Ectodermal cell (in vitro differentiated cells): ENCODE measurements around the gene C5AR1.
"Not testable (repeated sequence)": the region's sequence is repeated elsewhere in the genome, so short reads cannot be mapped to it uniquely, and the experiment has no call there.

Experiments
- H3K27ac ChIP-seq: 2 replicates; pipeline ENCODE4 v1.7.0; 2013; ENCODE audit warnings: mild to moderate bottlenecking, low read depth, low read length; ENCODE audit not compliant: insufficient read depth, poor library complexity, severe bottlenecking
- H3K27me3 ChIP-seq: 2 replicates; pipeline ENCODE4 v1.7.0; 2013; ENCODE audit warnings: mild to moderate bottlenecking, low read length; ENCODE audit not compliant: insufficient read depth, control insufficient read depth, poor library complexity, severe bottlenecking
- H3K36me3 ChIP-seq: one replicate; pipeline ENCODE4 v1.7.0; 2013; ENCODE audit warnings: low read length; ENCODE audit not compliant: control insufficient read depth, insufficient read depth
- H3K4me1 ChIP-seq: one replicate; pipeline ENCODE4 v1.7.0; 2013; ENCODE audit warnings: low read length; ENCODE audit not compliant: control insufficient read depth, insufficient read depth
- H3K4me3 ChIP-seq: 2 replicates; pipeline ENCODE4 v1.7.0; 2013; ENCODE audit warnings: low read depth, low read length, control low read depth; ENCODE audit not compliant: insufficient read depth
- H3K9me3 ChIP-seq: 2 replicates; pipeline ENCODE4 v1.7.0; 2013; ENCODE audit warnings: mild to moderate bottlenecking, low read length, moderate library complexity; ENCODE audit not compliant: control insufficient read depth
- whole genome bisulfite sequencing, 2 experiments: methylation state at CpG; one replicate each; pipeline ENCODE4 v1.1.7; 2013; ENCODE audit warnings: missing lambda C conversion rate in 2 of 2; 5-methylcytosine and 5-hydroxymethylcytosine counted together

C5AR1 gene

DNA sequence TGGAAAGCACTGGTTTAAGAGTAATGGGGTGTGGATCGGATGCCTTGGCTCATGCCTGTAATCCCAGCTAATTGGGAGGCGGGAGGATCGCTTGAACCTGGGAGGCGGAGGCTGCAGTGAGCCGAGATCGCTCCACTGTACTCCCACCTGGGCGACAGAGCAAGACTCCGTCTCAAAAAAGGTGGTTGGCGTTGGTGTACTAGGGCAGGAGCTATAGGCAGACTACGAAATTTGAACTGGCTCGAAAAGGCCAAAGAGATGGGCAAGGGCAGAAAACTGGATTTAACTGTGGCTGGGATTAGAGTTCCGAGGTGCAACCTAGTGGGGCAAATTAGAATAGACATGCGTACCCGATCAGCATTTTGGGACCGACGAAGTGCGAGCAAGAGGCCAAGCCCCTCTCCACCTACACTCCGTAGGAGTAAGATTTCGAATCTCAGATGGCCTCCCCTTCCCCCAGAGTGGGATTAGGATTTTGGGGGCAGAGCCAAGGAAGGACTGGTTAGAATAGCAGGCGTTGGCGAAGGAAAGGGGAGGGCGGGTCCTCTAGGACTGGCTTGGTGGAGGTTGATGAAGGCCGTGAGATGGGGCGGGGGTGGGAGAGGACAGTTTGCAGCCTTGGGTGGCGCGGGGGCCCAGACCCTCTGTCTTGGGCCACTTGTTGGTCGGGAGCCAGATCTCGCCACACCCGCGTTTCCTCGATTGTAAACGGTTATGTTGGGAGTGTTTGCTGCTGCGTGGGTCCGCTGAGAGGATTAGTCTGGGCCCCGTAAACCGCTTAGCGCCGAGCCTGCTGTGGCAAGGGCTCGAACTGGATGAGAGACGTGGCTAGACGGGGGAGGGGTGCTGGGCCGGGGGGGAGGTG lies 37.0 kb upstream of the C5AR1 start:
- Histone ChIP-seq H3K27ac (peak overlapping the region; percentile 93), H3K4me1 (peaks cover 16% of the 10 kb centered on the region), H3K9me3 (no peaks in the 10 kb centered on the region), H3K4me3 (peak overlapping the region; percentile 69), H3K27me3 (peaks cover 11% of the 10 kb centered on the region), H3K36me3 (peaks cover 8% of the 10 kb centered on the region)
- 19% methylated on average over 41 to 42 of the region's 42 CpGs for WGBS, 2 experiments

DNA sequence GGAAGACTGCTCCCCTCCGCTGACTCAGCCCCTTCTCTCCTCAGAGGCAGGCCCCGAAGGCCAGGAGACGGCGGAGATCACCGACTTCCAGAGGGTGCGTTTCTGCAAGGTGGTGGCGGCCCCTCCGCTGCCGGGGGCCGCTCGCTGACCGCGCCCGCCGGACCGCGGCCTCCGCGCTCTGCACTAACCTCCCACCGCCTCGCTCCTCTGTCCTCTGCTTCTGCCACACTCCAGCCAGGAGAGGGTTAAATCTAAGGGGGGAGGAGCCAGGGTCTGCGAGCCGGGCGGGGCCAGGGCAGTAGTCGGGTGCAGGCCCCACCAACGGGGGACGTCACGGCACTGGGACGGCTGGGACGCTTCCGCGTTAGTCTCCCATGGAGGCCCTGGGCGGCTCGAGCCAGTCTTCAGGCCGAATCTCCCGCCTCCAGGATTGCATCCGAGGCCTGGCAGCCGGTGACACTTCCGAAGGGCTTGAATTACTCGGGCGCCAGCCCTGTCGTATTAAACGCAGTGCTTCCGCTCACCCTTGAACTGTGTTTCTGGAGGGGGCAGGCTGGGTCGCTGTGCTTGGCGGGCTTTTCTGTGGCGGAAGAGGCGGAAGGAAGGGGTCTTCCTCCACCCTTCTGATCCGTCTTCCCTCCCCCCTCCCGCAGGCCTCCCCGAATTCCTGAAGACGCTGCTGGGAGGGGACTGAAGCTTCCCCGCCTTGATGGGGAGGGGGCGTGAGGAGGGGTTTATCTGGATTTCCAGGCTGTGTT lies 36.2 kb upstream of the C5AR1 start:
- 0% methylated on average over 54 of the region's 54 CpGs for WGBS, 2 experiments

DNA sequence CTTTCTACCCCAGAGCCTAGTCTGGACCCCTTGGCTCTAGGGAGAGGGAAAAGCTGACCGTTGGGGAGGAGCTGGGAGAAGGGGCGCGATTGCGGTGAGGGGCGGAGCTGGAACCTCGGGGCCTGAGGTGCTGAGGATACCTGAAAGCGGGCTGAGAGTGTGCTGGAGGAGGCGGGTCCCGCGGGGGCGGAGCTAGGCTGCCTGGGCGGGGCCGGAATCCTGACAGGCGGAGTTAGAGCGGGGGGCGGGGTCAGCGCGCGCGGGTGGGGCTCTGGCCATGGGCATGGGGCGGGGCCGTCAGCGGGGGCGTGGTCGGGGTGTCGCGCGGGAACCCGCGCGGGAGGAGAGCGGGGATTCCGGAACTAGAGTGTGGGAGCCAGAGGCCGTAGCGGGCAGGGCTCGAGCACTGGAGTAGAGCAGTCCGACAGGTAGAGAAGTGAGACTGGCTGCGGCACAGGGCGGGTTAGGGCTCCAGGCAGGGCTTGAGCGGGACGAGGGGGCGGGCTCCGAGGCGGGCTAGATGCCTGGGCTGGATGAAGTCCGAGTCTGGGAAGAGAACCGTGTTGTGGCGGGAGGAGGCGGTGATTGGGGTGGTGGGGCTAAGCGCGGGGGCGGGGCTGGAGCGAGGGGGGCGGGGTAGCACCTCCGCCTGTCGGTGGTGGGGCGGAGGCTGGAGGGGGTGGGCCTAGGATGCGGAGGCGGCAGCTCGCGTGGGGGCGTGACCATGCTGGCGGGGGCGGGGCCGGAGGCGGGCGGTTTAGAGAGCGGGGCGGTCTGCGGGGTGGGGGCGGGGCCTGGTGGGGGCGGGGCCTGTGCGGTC lies 35.4 kb upstream of the C5AR1 start, which contains the start of gene INAFM1:
Gene INAFM1, plus strand, starts transcription at position 815 of the 820 bp plus-strand sequence. CDS start 35 bp downstream, outside the sequence.
- Histone ChIP-seq H3K4me3 (peak within 1 kb of the TSS; percentile 69), H3K4me1 (peaks cover 16% of the 10 kb centered on the region), H3K36me3 (peaks cover 6% of the 10 kb centered on the region), H3K27me3 (peaks cover 11% of the 10 kb centered on the region), H3K27ac (peak within 1 kb of the TSS; percentile 93), H3K9me3 (no peaks in the 10 kb centered on the region)
- 0 to 1% methylated on average over 69 to 71 of the region's 72 CpGs for WGBS, 2 experiments

More for the DNA sequence above, 36.2 kb upstream of the C5AR1 start:
- Histone ChIP-seq H3K4me3 (peak overlapping the region; percentile 69), H3K9me3 (no peaks in the 10 kb centered on the region), H3K36me3 (peaks cover 6% of the 10 kb centered on the region), H3K27ac (peak overlapping the region; percentile 93), H3K27me3 (peaks cover 11% of the 10 kb centered on the region), H3K4me1 (peaks cover 16% of the 10 kb centered on the region)

DNA sequence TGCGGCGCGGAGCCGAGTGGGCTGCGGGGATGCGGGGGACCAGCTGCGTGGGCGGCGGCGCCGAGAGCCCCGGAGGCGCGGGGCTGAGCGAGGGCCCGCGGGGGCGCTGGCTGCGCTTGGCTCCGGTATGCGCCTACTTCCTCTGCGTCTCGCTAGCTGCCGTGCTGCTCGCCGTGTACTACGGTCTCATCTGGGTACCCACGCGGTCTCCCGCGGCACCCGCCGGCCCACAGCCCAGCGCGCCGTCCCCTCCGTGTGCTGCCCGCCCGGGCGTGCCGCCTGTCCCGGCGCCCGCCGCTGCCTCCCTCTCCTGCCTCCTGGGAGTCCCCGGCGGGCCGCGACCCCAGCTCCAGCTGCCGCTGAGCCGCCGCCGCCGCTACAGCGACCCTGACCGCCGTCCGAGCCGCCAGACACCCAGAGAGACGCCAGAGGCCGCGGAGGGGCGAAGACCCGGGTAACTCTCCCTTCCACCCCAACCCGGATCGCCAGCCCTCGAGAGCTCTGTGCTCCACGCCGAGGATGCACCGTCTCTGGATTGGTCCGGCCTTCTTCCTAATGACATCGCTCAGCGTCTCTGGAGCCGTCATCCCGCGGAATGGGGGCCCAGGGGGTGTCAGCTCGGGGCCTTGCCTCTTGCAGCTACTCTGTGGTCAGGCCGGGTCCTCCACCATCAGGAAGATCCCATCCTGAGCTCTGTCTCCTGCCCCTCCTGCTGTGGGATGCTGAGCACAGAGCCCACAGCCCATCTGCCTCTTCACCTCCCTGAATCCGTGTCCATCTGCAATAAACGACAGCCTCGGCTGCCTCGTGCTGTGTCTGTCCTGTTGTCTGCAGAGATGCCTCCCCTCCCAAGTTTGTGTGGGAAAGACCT lies 34.5 kb upstream of the C5AR1 start:
- no peak overlapping the region for H3K27ac ChIP-seq
- WGBS, 2 experiments: 4 to 5% methylated on average over 82 of the region's 82 CpGs
- peak overlapping the region; percentile 54 for H3K4me3 ChIP-seq
- H3K36me3 ChIP-seq: peaks cover 4% of the 10 kb centered on the region
- peaks cover 16% of the 10 kb centered on the region for H3K4me1 ChIP-seq
- no peaks in the 10 kb centered on the region for H3K9me3 ChIP-seq
- peaks cover 11% of the 10 kb centered on the region for H3K27me3 ChIP-seq

DNA sequence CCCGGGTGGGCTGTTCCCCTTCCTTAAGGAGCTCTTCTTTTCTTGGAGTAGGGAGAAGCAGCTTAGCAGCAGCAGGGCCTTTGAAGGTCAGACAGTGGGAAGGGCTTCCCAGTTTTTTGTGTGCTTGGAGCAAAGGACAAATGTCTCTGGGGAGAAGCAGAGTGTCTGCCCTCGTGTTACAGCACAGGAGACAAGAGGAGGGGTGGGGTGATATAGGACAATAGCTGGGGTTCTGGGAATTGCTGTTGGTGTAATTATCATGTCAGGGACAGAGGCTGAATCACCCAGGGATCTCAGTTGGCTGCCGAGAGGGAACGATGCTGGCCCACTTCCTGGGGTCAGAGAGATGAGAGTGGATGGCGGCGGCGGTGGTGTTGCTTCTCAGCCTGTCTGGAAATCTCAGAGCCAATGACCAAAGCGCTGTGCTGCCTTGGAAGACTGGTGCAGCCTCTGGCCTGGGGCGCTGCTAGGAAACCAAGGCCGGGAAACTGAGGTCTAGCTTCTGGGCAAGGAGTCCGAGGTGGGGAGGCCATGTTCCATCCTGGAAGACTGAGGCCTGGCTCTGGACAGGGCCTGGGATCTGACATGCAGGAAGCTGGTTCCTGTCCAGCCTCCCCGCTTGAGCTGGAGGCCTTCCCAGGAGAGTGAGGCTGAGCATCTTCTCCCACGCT lies 33.7 kb upstream of the C5AR1 start:
- H3K4me1 ChIP-seq: peaks cover 16% of the 10 kb centered on the region
- H3K27me3 ChIP-seq: peaks cover 11% of the 10 kb centered on the region
- H3K36me3 ChIP-seq: no peaks in the 10 kb centered on the region
- 75 to 77% methylated on average over 12 to 13 of the region's 13 CpGs for WGBS, 2 experiments
- H3K27ac ChIP-seq: no peak overlapping the region
- H3K9me3 ChIP-seq: no peaks in the 10 kb centered on the region
- H3K4me3 ChIP-seq: no peak overlapping the region

DNA sequence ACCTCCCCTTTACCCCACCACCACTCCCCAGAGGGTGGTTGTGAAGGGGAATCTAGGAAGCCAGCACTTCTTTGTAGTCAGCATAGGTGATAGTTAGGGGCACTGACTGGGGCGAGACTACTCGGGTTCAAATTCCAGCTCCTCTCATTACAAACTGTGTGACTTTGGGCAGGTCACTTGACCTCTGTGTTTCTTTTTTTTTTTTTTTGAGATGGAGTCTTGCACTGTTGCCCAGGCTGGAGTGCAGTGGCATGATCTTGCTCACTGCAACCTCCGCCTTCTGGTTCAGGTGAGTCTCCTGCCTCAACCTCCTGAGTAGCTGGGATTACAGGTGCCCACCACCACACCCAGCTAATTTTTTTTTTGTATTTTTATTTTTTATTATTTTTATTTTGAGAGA lies 33.1 kb upstream of the C5AR1 start:
- WGBS, 2 experiments: 95 to 98% methylated on average over 3 of the region's 3 CpGs
- not testable (repeated sequence) for H3K27ac ChIP-seq, H3K36me3 ChIP-seq, H3K9me3 ChIP-seq, H3K4me3 ChIP-seq
- H3K4me1 ChIP-seq: peaks cover 16% of the 10 kb centered on the region
- H3K27me3 ChIP-seq: peaks cover 11% of the 10 kb centered on the region

DNA sequence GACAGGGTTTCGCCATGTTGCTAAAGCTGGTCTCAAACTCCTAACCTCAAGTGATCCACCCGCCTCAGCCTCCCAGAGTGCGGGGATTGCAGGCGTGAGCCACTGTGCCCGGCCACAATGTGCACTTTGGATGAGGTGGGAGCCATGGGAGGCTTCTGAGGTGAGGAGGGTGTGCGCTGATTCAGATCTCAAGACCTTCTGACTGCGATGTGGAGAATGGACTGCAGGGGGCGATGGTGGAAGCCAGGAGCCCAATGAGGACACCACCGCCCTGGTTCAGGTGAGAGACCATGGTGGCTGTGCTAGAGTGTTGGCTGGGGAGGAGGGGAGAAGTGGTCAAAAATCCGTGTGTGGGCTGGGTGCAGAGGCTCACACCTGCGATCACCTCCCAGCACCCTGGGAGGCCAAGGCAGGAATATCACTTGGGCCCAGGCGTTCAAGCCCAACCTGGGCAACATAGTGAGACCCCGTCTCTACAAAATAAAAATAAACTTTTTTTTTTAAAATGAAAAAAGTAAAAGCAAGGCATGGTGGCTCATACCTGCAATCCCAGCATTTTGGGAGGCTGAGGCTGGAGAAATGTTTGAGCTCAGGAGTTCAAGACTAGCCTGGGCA lies 29.4 kb upstream of the C5AR1 start:
- Histone ChIP-seq H3K9me3 (no peaks in the 10 kb centered on the region), H3K36me3 (no peaks in the 10 kb centered on the region), H3K4me1 (peaks cover 6% of the 10 kb centered on the region), H3K27ac (no peak overlapping the region), H3K27me3 (peaks cover 5% of the 10 kb centered on the region), H3K4me3 (no peak overlapping the region)
- 87 to 89% methylated on average over 13 of the region's 13 CpGs for WGBS, 2 experiments

DNA sequence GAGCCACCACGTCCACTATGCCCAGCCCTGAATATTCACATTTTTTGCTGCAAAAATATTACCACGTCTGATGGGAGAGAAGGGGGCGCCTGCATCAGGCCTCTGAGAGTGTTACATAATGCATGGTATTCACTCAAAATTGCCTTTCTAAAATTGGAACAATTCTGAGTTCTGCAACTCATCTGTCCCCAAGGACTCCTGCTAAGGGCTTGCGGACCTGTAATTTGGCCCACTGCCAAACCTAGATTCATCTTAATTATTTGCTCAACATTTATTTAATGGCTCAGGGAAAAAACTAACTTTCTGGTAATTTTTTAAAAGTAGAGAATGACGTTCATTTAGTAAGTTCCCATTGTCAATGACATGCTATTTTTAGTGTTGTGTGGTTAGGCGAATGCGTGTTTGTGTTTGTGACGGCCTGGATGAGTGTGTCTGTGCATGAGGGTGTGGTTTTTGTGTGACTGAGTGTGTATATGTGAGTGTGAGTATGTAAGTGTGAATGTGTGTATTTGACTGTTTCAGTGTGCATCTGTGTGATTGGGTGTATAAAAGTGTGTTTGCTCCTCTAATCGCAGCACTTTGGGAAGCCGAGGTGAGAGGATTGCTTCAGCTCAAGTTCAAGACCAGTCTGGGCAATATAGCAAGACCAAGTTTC lies 26.1 kb upstream of the C5AR1 start:
- H3K4me1 ChIP-seq: no peaks in the 10 kb centered on the region
- H3K27me3 ChIP-seq: no peaks in the 10 kb centered on the region
- H3K36me3 ChIP-seq: no peaks in the 10 kb centered on the region
- H3K4me3 ChIP-seq: no peak overlapping the region
- no peak overlapping the region for H3K27ac ChIP-seq
- no peaks in the 10 kb centered on the region for H3K9me3 ChIP-seq
- 92 to 93% methylated on average over 10 of the region's 10 CpGs for WGBS, 2 experiments
